Activated T-helper 2 cell treated with anti-CD3 and anti-CD28 coated beads, Interferon-gamma antibody, Interleukin-2, Interleukin-4, amounts not matched to agents 10 μg/mL and 5 μg/mL and 100 μg/mL, durations not matched to agents 14 hours and 24 hours and 36 hours (primary cell): ENCODE data around the gene PITPNB. TPM values are rescaled to one million over a fixed set of nuclear protein-coding genes. Genes with fewer than 3 reads are reported as not detected.

ENCODE experiments used
- DNase-seq: peaks from one replicate; pipeline ENCODE4 v3.0.0; 2021; ENCODE audit warnings: low spot score
- H3K27ac Mint-ChIP-seq: one replicate; pipeline ENCODE4 v1.8.0; 2021; ENCODE audit warnings: mixed read lengths
- H3K27me3 Mint-ChIP-seq: one replicate; pipeline ENCODE4 v1.8.0; 2021; ENCODE audit warnings: low read depth, mixed read lengths
- H3K36me3 Mint-ChIP-seq: one replicate; pipeline ENCODE4 v1.8.0; 2021; ENCODE audit warnings: low read depth, mixed read lengths
- H3K4me1 Mint-ChIP-seq: one replicate; pipeline ENCODE4 v1.8.0; 2021; ENCODE audit warnings: low read depth, mixed read lengths
- H3K4me3 Mint-ChIP-seq: one replicate; pipeline ENCODE4 v1.8.0; 2021; ENCODE audit warnings: low read depth, mild to moderate bottlenecking, moderate library complexity, mixed read lengths
- H3K9me3 Mint-ChIP-seq: one replicate; pipeline ENCODE4 v1.8.0; 2021; ENCODE audit warnings: mixed read lengths
- intact Hi-C: fragments of 100-400 bp; cut with micrococcal nuclease; formaldehyde crosslinking; loops from one replicate; pipeline ENCODE4 v1.15.1; 2023
- total RNA-seq: library from RNA; stranded (reverse); gene quantifications from 2 replicates; pipeline ENCODE4 v1.2.3, GENCODE V29; 2022

The PITPNB gene
- total RNA-seq, 1 donor from 2014 or later = 138 TPM

DNA sequence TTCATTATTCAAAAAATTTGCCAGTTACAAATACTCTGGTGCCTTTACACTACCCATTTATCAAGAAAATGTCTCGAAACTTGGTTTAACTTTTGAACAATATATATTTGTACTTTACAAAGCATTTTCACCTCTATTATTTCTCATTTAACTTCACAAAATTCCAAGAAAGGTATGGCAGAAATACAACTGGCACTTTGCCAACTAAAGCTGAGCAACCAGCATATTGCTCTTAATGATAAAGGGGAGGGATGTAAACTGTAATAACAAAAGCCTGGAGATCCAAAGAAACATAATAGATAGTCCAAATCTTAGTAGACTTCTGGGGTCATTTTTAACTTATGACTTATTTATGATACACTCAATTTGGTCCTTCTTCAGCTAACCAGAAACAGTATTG lies 7.7 kb downstream of the PITPNB start:
- Mint-ChIP-seq H3K4me3 (no peak overlapping the region), H3K9me3 (no peaks in the 10 kb centered on the region), H3K36me3 (peaks cover 83% of the 10 kb centered on the region), H3K27me3 (no peaks in the 10 kb centered on the region), H3K4me1 (peaks cover 60% of the 10 kb centered on the region), H3K27ac (no peak overlapping the region)
- no peak for DNase-seq
- intact Hi-C loops = no loop called here

DNA sequence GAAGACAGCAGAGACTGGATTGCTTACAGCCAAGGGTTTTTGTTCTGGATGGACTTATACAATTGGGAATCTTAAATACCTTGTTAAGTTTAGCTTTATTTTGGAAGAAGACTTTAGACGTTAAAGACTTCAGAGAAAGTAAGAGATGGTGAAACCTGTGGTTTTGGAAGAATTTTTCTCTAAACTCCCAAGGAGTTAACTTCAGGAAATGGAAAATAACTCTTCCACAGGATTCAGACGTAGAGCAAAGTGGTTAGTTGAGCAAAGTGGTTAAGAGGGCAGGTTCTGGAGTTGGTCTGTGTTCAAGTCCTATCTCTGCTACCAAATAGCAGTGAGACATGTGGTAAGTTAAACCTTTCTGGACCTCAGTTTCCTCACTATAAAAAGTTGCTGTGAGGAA lies 12.8 kb downstream of the PITPNB start:
- Mint-ChIP-seq H3K27ac (no peak overlapping the region), H3K27me3 (no peaks in the 10 kb centered on the region), H3K4me3 (no peak overlapping the region), H3K4me1 (peaks cover 46% of the 10 kb centered on the region), H3K9me3 (no peaks in the 10 kb centered on the region), H3K36me3 (peaks cover 92% of the 10 kb centered on the region)
- no peak for DNase-seq
- intact Hi-C loops = no loop called here

DNA sequence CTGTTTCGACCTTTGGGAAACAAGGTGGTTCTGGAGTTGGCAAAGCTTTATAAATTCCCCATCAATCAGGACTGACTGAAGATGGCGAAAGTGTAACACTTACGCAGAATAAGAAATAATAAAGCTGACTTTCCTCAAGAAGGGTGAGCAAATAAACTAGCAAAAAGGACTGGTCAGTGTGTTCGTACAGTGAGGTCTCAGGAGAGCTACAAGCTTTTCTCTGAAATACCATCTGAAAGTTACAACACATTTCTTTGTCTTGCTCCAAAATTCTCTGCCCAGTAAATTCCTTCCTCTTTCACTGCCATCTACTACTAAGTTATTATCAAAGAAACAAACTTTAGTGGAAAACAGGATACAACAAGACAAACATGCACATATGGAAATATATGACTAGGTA lies 13.4 kb downstream of the PITPNB start:
- Mint-ChIP-seq H3K27me3 (no peaks in the 10 kb centered on the region), H3K4me3 (no peak overlapping the region), H3K9me3 (no peaks in the 10 kb centered on the region), H3K4me1 (peaks cover 46% of the 10 kb centered on the region), H3K36me3 (peaks cover 93% of the 10 kb centered on the region), H3K27ac (no peak overlapping the region)
- intact Hi-C loops = loop anchor here (2.0 kb wide), 1 partner anchor 13 kb away; the partner anchor contains the start of gene PITPNB
- no peak for DNase-seq

DNA sequence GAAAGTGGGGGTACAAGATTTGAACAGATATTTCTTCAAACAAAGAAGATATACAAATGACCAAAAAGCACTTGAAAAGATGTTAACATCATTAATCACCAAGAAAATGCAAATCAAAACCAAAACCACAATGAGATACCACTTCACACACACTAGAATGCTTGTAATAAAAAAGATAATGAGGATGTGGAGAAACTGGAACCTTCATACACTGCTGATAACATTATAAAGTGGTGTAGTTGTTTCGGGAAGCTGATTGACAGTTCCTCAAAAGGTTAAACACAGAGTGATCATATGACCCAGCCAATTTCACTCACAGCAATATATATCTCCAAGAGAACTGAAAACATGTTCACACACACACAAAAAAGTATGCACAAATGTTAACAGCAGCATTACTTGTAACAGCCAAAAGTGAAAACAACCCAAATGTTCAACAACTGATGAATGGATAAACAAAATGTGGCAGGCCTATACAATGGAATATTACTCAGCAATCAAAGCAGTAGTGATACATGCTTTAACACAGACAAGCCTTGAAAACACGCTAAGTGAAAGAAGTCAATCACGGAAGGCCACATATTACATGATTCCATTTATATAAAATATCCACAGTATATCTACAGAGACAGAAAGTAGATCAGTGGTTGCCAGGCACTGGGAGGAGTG lies 15.1 kb downstream of the PITPNB start:
- intact Hi-C loops = loop anchor here (2.0 kb wide), 1 partner anchor 15 kb away; the partner anchor contains the start of gene PITPNB

DNA sequence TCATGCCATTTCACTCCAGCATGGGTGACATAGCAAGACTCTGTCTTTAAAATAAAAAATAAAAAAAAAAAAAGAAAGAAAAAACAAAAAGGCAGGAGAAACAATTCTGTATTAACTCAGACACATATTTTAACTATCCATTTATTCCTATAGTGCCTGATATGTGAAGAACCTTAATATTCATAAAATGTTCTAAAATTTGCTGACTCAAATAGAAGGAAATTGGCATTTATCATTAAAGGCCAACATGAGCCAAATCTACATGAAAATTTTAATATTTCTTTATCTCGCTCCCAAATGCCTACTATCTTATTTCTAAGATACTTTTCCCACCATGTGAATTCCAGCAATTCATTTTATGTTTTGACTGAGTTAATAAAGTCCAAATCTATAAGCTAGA lies 18.9 kb downstream of the PITPNB start:
- intact Hi-C loops = no loop called here
- Mint-ChIP-seq H3K36me3 (peaks cover 75% of the 10 kb centered on the region), H3K4me3 (no peak overlapping the region), H3K9me3 (no peaks in the 10 kb centered on the region), H3K4me1 (peaks cover 40% of the 10 kb centered on the region), H3K27ac (no peak overlapping the region), H3K27me3 (no peaks in the 10 kb centered on the region)
- no peak for DNase-seq

More for the DNA sequence above, 15.1 kb downstream of the PITPNB start:
- Mint-ChIP-seq H3K36me3 (peaks cover 85% of the 10 kb centered on the region), H3K4me1 (peaks cover 43% of the 10 kb centered on the region), H3K27me3 (no peaks in the 10 kb centered on the region), H3K9me3 (no peaks in the 10 kb centered on the region), H3K27ac (peak overlapping the region; percentile 83), H3K4me3 (peak overlapping the region; percentile 51)
- DNase-seq = no peak

DNA sequence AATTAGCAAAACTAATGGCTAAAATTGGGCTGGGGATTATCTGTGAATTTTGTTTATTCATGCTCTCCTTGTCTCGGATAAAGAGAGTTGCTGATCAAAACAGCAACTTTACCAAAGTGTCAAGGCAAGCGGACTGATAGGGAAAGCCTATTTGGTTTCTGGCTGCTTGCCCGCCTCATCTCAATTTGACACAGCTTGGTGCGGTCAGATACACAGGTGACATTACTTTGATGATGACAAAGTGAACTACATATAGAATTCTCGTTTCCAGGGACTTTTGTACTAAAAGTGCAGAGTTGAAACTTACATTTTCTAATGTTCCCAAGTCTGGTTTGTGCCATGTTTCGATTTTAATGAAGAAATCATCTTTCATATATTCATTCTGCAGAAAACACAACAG lies 22.8 kb downstream of the PITPNB start:
- no peak overlapping the region for H3K27ac Mint-ChIP-seq
- no peak for DNase-seq
- H3K4me1 Mint-ChIP-seq = peaks cover 25% of the 10 kb centered on the region
- H3K36me3 Mint-ChIP-seq = peaks cover 77% of the 10 kb centered on the region
- intact Hi-C loops = no loop called here
- no peaks in the 10 kb centered on the region for H3K27me3 Mint-ChIP-seq
- H3K9me3 Mint-ChIP-seq = no peaks in the 10 kb centered on the region
- no peak overlapping the region for H3K4me3 Mint-ChIP-seq

DNA sequence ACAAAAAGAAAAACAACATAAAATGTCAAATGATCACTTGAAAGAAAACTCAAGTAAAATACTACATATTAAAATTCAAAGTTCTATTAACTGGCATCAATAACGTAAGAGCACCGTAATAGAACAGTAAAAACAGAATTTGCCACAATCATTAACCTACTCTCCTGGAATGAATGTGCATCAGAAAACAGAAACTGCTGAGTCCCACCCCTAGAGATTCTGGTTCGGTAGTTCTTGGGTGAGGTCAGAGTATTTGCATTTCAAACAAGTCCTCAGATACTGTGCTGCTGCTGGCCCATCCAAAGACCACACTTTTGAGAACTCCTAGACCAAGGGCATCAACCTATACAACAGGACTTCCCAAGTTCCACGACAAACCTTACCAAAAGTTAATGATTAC lies 23.5 kb downstream of the PITPNB start:
- Mint-ChIP-seq H3K27me3 (no peaks in the 10 kb centered on the region), H3K4me3 (no peak overlapping the region), H3K36me3 (peaks cover 74% of the 10 kb centered on the region), H3K9me3 (no peaks in the 10 kb centered on the region), H3K4me1 (peaks cover 21% of the 10 kb centered on the region), H3K27ac (no peak overlapping the region)
- no peak for DNase-seq
- intact Hi-C loops = no loop called here

DNA sequence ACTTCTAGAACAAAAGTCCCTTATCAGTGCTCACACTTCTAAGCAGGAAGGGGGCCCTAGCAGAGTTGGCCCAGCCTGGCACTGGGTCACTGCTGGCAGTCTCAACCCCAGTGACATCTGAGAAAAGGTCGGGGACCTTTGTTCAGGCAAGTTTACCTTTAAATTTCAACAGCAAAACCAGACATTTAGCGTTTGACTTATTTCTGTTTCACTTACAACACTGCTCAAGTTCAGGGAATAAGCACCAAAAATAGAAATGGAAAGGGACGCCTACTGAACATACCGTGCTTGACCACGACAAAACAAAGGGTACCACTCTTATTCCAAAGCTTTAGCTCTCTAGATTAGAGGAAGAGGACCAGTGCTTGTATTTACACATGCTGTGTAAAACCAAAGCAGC lies 26.2 kb downstream of the PITPNB start:
- intact Hi-C loops = no loop called here
- peaks cover 83% of the 10 kb centered on the region for H3K36me3 Mint-ChIP-seq
- no peaks in the 10 kb centered on the region for H3K27me3 Mint-ChIP-seq
- no peak for DNase-seq
- H3K4me3 Mint-ChIP-seq = no peak overlapping the region
- no peaks in the 10 kb centered on the region for H3K9me3 Mint-ChIP-seq
- peaks cover 18% of the 10 kb centered on the region for H3K4me1 Mint-ChIP-seq
- H3K27ac Mint-ChIP-seq = no peak overlapping the region

DNA sequence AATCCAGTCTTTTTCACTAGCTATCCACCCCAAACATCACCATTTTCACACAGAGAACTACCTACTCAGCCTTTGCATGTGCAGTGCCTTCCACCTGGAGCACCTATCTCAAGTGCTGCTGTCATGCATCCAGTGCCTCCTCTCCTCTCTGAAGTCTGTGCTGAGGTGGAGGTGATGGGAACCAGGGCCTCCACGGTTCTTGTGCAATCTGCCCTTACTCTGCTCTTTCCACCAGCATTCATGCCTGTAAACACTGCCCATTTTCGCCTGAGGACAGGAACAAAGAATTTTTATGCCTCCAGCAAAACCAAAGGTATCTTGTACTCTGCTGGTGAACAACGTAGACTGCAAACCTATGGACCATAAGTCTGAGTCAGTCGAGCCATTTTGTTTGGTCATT lies 27.0 kb downstream of the PITPNB start:
- peaks cover 20% of the 10 kb centered on the region for H3K4me1 Mint-ChIP-seq
- H3K36me3 Mint-ChIP-seq = peaks cover 83% of the 10 kb centered on the region
- no peaks in the 10 kb centered on the region for H3K27me3 Mint-ChIP-seq
- H3K4me3 Mint-ChIP-seq = no peak overlapping the region
- intact Hi-C loops = no loop called here
- no peak for DNase-seq
- no peaks in the 10 kb centered on the region for H3K9me3 Mint-ChIP-seq
- no peak overlapping the region for H3K27ac Mint-ChIP-seq

DNA sequence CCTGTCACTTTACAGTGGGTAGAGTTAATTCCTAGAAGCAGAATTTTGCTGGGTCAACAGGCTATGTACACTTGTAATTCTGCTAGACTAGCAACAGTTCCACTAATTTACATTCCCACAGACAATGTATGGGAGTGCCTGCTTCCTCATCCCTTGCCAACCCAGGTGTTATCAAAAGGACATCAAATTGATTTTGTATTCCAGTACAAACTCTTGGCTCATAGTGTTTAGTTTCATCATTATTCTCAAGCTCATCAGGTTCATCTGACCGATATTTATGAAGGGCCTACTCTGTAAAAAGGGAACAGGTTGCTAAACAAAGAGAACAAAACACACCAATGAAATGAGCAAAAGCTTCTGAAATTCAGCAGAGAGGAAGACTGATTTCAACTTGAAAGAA lies 30.7 kb downstream of the PITPNB start:
- peaks cover 11% of the 10 kb centered on the region for H3K4me1 Mint-ChIP-seq
- intact Hi-C loops = no loop called here
- no peak overlapping the region for H3K4me3 Mint-ChIP-seq
- no peak overlapping the region for H3K27ac Mint-ChIP-seq
- no peak for DNase-seq
- no peaks in the 10 kb centered on the region for H3K27me3 Mint-ChIP-seq
- H3K36me3 Mint-ChIP-seq = peaks cover 80% of the 10 kb centered on the region
- H3K9me3 Mint-ChIP-seq = no peaks in the 10 kb centered on the region

DNA sequence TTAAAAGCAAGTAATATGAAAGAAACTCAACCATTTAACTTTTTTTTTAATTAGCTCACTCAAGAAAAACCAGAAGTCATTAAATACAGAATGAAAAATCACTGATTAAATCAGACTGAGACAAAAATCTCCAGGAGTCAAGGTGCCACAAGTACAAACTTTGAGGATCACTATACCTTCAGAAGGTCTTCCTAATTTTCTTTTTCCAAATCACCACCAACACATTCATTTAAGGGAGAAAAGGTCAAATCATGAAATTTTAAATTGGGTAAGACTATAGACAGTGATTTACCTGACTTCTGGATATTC lies 32.3 kb downstream of the PITPNB start:
- Mint-ChIP-seq H3K27ac (no peak overlapping the region), H3K9me3 (no peaks in the 10 kb centered on the region), H3K4me1 (peaks cover 7% of the 10 kb centered on the region), H3K36me3 (peaks cover 67% of the 10 kb centered on the region), H3K4me3 (no peak overlapping the region), H3K27me3 (no peaks in the 10 kb centered on the region)
- intact Hi-C loops = loop anchor here (1.0 kb wide), 1 partner anchor 123 kb away; no protein-coding TSS in a partner anchor
- no peak for DNase-seq

DNA sequence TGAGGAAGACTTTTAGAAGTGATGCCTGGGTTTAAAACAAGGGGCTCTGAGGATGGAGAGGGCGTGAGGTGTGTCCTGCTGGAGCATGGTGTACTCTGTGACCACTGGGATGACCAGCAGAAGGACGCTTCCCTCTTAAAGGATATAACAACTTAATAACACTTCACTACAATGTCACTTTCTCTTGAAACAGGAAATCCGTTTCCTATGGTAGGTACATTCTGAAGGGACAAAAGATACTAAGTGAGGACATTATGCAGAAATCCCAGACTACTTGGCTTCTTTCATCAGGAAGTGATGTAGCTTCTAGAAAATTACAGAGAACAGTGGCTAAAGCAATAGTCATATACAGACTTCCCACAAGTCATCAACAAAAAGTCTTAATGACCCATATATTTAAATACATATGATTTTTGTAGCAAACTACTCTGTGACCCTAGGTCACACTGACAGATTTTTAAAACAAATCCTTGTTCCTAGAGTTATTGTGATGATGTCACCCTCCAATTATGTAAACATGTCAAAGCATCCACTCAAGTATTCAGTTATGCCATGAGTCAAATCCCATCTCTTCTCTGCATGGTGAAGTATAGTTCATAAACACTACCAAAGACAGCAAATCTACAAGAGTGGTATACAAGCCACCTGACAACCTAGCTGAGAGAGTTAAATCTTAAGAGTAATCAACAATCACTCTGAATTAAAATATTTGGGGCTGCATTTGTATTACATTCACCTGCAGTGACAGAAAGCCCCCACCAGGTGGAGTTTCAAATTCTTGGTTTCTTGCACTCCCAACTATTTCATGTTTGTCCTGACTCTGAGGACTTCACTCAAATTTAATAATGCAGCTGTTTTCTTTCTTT lies 32.8 kb downstream of the PITPNB start:
- Mint-ChIP-seq H3K27ac (no peak overlapping the region), H3K9me3 (no peaks in the 10 kb centered on the region), H3K36me3 (peaks cover 61% of the 10 kb centered on the region), H3K4me3 (no peak overlapping the region), H3K4me1 (peaks cover 7% of the 10 kb centered on the region), H3K27me3 (no peaks in the 10 kb centered on the region)
- intact Hi-C loops = loop anchor here (1.0 kb wide), 1 partner anchor 123 kb away; no protein-coding TSS in a partner anchor
- DNase-seq = no peak

DNA sequence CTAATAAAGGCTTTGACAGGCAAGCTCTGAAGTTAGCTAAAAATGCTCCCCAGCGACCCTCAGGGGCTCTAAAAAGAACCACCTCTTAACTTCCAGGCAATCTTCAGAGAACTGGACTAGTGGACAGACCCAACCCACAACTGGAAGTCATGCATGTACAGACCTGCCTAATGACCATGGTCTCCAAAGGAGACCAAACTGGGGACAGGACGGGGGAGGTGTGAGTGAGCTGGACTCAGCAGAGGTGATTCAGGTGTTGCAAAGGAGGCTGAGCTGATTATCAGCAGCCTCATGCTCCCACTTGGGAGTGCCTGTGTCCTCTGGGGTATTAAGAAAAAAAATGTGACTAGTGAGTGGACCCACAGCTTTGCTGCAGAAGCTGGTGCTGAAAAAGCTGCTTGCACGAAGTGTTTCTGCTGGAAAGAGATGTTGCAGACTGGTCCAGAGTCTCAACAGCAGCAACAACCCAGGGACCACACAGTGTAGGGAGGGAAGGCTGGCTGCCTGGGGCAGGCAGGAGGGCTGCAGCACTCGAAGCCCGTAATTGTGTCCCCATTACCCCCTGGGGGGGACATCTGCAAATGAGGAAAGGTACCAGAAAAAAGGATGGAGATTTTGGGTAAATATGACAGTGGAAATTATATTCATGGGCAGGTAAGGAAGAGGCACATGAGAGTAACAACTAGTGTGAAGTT lies 35.3 kb downstream of the PITPNB start:
- peaks cover 9% of the 10 kb centered on the region for H3K4me1 Mint-ChIP-seq
- intact Hi-C loops = loop anchor here (5.0 kb wide), 1 partner anchor 33 kb away; the partner anchor contains the start of gene PITPNB
- peaks cover 45% of the 10 kb centered on the region for H3K36me3 Mint-ChIP-seq

More for the DNA sequence above, 35.3 kb downstream of the PITPNB start:
- Mint-ChIP-seq H3K4me3 (no peak overlapping the region), H3K9me3 (no peaks in the 10 kb centered on the region), H3K27me3 (no peaks in the 10 kb centered on the region), H3K27ac (no peak overlapping the region)
- no peak for DNase-seq
